ENCODE data around the gene CDHR5. TPM values are rescaled to one million over a fixed set of nuclear protein-coding genes. Genes with fewer than 3 reads are reported as not detected.

Gene CDHR5
- total and polyA plus RNA-seq, 2 donors from 2014 or later = 7.0 to 45.6 TPM

DNA sequence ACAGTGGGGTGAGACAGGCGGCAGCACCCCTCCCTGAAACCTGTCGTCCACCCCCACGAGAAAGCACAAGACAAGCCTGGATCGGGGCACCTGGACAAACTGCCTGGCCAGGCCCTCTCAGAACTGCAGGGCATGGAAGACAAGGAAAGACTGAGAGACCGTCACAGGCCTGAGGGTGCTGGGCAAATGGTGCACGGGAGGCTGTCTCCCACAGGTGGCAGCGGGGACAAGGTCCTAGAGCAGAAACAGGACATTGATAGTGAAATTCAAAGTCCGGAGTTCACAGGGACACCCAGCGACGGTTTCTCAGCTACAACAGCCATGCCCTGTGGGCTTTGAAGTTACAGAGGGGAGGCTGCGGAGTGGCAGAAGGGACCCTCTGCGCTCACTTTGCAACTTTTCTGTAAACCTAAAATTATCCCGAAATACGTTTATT lies 33.0 kb upstream of the CDHR5 start:
- H3K36me3 ChIP-seq (ENCODE audit: control insufficient read depth in 2 of 3, insufficient read depth in 3 of 3, low read length in 3 of 3) = peaks cover 0 to 3% (median 0%) of the 10 kb centered on the region in 3 donors
- TF ChIP-seq, protein P1, sequence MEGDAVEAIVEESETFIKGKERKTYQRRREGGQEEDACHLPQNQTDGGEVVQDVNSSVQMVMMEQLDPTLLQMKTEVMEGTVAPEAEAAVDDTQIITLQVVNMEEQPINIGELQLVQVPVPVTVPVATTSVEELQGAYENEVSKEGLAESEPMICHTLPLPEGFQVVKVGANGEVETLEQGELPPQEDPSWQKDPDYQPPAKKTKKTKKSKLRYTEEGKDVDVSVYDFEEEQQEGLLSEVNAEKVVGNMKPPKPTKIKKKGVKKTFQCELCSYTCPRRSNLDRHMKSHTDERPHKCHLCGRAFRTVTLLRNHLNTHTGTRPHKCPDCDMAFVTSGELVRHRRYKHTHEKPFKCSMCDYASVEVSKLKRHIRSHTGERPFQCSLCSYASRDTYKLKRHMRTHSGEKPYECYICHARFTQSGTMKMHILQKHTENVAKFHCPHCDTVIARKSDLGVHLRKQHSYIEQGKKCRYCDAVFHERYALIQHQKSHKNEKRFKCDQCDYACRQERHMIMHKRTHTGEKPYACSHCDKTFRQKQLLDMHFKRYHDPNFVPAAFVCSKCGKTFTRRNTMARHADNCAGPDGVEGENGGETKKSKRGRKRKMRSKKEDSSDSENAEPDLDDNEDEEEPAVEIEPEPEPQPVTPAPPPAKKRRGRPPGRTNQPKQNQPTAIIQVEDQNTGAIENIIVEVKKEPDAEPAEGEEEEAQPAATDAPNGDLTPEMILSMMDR (IDR thresholded peaks at IDR 0.05; ENCODE audit: borderline replicate concordance, extremely low read depth, insufficient read depth) = no peak
- no peak overlapping the region for H3K4me3 ChIP-seq (ENCODE audit: low read length in 3 of 3)
- no peaks in the 10 kb centered on the region for H3K4me1 ChIP-seq (ENCODE audit: control insufficient read depth in 2 of 3, insufficient read depth in 2 of 3, low read depth in 1 of 3, low read length in 3 of 3)
- H3K9ac ChIP-seq (ENCODE audit: low read length in 3 of 3) = no peak overlapping the region
- H3K9me3 ChIP-seq (ENCODE audit: control insufficient read depth in 2 of 3, insufficient read depth in 1 of 3, low read length in 3 of 3) = no peaks in the 10 kb centered on the region
- intact Hi-C loops (cut with DNase I) = no loop called here
- no peak for DNase-seq
- no peaks in the 10 kb centered on the region for H3K27me3 ChIP-seq (ENCODE audit: control insufficient read depth, insufficient read depth, low read length)
- FAIRE-seq = no peak
- H3K27ac ChIP-seq (ENCODE audit: low read depth in 2 of 2, low read length in 2 of 2) = no peak overlapping the region

DNA sequence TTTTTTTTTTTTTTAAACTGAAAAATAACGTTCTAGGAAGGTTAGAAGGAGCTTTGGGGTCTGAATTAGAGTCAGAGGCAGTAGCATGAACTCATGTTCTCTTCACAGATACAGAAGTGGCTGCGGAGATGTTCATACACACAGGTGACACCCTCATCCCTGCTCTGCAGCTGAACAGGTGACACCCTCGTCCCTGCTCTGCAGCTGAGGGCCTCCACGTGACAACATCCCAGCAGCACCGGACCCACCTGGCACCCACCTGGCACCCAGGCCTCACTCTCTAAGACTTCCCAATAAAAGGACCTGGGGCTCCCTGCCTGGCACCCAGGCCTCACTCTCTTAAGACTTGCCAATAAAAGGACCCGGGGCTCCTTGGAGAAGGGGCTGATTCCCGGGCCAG lies 32.1 kb upstream of the CDHR5 start:
- peaks cover 0 to 3% (median 0%) of the 10 kb centered on the region in 3 donors for H3K36me3 ChIP-seq (ENCODE audit: control insufficient read depth in 2 of 3, insufficient read depth in 3 of 3, low read length in 3 of 3)
- no peaks in the 10 kb centered on the region for H3K27me3 ChIP-seq (ENCODE audit: control insufficient read depth, insufficient read depth, low read length)
- no peaks in the 10 kb centered on the region for H3K4me1 ChIP-seq (ENCODE audit: control insufficient read depth in 2 of 3, insufficient read depth in 2 of 3, low read depth in 1 of 3, low read length in 3 of 3)
- H3K9me3 ChIP-seq (ENCODE audit: control insufficient read depth in 2 of 3, insufficient read depth in 1 of 3, low read length in 3 of 3) = no peaks in the 10 kb centered on the region
- TF ChIP-seq, protein P1 (IDR thresholded peaks at IDR 0.05; ENCODE audit: borderline replicate concordance, extremely low read depth, insufficient read depth) = no peak
- FAIRE-seq = no peak
- no peak overlapping the region for H3K27ac ChIP-seq (ENCODE audit: low read depth in 2 of 2, low read length in 2 of 2)
- DNase-seq = no peak
- H3K9ac ChIP-seq (ENCODE audit: low read length in 3 of 3) = no peak overlapping the region
- no peak overlapping the region for H3K4me3 ChIP-seq (ENCODE audit: low read length in 3 of 3)
- intact Hi-C loops (cut with DNase I) = no loop called here

DNA sequence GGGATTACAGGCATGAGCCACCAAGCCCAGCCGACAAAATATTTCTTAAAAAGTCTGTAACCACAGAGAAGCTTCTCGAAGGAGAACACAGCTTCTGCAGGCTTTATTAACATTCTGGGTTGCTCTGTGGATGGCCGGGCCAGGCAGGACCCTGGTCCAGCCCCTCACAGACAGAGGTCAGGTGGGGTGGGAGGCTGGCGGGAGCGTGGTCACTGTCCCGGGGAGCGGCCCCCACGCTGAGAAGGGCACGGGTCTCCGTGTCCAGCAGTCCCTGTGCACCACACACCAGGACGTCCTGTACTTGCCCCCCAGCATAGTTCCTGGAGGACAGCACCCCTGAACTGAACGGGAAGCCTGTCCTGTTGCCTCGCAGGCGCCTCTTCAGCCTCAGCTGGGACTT lies 31.7 kb upstream of the CDHR5 start:
- FAIRE-seq (no peak), DNase-seq (no peak)
- H3K4me3 ChIP-seq (ENCODE audit: low read length in 3 of 3) = no peak overlapping the region
- H3K36me3 ChIP-seq (ENCODE audit: control insufficient read depth in 2 of 3, insufficient read depth in 3 of 3, low read length in 3 of 3) = no peaks in the 10 kb centered on the region
- intact Hi-C loops (cut with DNase I) = no loop called here
- H3K4me1 ChIP-seq (ENCODE audit: control insufficient read depth in 2 of 3, insufficient read depth in 2 of 3, low read depth in 1 of 3, low read length in 3 of 3) = no peaks in the 10 kb centered on the region
- H3K27ac ChIP-seq (ENCODE audit: low read depth in 2 of 2, low read length in 2 of 2) = no peak overlapping the region
- H3K9me3 ChIP-seq (ENCODE audit: control insufficient read depth in 2 of 3, insufficient read depth in 1 of 3, low read length in 3 of 3) = no peaks in the 10 kb centered on the region
- H3K27me3 ChIP-seq (ENCODE audit: control insufficient read depth, insufficient read depth, low read length) = no peaks in the 10 kb centered on the region
- TF ChIP-seq, protein P1 (IDR thresholded peaks at IDR 0.05; ENCODE audit: borderline replicate concordance, extremely low read depth, insufficient read depth) = no peak
- no peak overlapping the region for H3K9ac ChIP-seq (ENCODE audit: low read length in 3 of 3)

Data from kidney (tissue), 14 donors.